ENCODE measurements around the gene STARD9.

DNA sequence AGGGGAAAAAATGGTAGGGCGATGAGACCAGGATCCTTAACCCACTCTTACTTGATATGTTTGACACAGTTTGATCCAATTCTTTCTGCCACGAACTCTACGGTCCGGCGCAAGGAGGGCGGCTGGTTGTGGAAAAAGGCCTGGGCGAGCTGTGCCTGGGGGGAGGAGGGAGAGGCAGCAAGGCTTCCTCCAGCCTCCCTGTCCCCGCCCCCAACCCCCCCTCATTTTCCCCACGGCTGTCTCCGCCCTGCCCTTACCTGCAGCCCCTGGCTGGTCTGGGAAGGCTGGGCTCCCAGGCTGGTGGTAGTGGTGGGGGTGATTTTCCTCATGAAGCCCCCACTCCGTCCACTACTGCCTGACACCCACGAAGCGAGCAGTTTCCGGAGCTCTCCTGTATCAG is 153.6 kb downstream of the STARD9 start:
- TF ChIP-seq, protein P1, sequence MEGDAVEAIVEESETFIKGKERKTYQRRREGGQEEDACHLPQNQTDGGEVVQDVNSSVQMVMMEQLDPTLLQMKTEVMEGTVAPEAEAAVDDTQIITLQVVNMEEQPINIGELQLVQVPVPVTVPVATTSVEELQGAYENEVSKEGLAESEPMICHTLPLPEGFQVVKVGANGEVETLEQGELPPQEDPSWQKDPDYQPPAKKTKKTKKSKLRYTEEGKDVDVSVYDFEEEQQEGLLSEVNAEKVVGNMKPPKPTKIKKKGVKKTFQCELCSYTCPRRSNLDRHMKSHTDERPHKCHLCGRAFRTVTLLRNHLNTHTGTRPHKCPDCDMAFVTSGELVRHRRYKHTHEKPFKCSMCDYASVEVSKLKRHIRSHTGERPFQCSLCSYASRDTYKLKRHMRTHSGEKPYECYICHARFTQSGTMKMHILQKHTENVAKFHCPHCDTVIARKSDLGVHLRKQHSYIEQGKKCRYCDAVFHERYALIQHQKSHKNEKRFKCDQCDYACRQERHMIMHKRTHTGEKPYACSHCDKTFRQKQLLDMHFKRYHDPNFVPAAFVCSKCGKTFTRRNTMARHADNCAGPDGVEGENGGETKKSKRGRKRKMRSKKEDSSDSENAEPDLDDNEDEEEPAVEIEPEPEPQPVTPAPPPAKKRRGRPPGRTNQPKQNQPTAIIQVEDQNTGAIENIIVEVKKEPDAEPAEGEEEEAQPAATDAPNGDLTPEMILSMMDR (conservative IDR thresholded peaks at IDR 0.05), result no peak
- TF ChIP-seq ZFX (IDR thresholded peaks at IDR 0.05), result no peak
